Measurements from ENCODE around the gene EPS8L2.

Gene EPS8L2

GRCh38 chr11:693887-694562, 12.0 kb upstream of the EPS8L2 start:
- H3K4me3 ChIP-seq (ENCODE audit: low read depth in 1 of 2, low read length in 1 of 2) = peak overlapping the region; percentile 87 to 90
- H3K4me1 ChIP-seq (ENCODE audit: control insufficient read depth in 1 of 2, insufficient read depth in 1 of 2, low read depth in 1 of 2, low read length in 1 of 2) = peaks cover 33 to 36% of the 10 kb centered on the region in 2 experiments

DNA sequence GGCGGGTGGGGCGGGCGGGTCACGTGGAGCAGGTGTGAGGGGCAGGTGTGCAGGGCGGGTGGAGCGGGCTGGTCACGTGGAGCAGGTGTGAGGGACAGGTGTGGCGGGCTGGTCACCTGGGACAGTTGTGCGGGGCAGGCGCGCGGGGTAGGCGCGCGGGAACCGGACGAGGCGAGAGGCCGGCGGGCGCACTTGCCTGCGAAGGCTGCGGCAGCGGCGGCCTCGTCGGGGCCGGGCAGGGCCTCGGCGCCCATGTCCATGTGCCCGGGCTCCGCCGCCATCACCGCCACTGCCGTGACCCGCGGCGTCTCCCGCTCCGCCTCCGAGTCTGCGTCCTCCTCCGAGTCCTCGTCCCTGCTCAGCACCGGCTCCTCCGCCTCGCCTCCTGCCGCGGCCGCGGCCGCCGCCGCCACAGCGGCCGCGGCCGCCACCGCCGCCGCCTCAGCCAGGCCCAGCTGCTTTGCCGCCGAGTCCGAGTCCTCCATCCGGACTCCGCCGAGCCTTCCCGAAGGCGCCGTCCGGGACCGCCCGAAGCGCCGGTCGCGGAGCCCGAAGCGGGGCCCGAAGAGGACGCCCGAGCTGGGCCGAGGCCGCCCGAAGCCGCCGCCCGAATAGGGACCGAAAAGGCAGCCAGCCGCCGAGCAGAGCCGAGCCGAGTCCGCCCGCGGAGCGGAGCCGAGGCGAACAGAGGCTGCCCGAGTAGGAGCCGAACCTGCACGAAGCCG, 11.3 kb upstream of the EPS8L2 start, which contains the start of gene DEAF1:
TSS of gene DEAF1 (minus strand) at position 660 of the 725 bp plus-strand sequence. CDS start at position 485, 175 bp downstream.
- no peaks in the 10 kb centered on the region for H3K27me3 ChIP-seq
- peak within 1 kb of the TSS; percentile 87 to 90 for H3K4me3 ChIP-seq (ENCODE audit: low read depth in 1 of 2, low read length in 1 of 2)
- peaks cover 33 to 36% of the 10 kb centered on the region in 2 experiments for H3K4me1 ChIP-seq (ENCODE audit: control insufficient read depth in 1 of 2, insufficient read depth in 1 of 2, low read depth in 1 of 2, low read length in 1 of 2)
- peaks cover 8% of the 10 kb centered on the region for H3K36me3 ChIP-seq
- no peaks in the 10 kb centered on the region for H3K9me3 ChIP-seq
- H3K27ac ChIP-seq = peak within 1 kb of the TSS; percentile 98
- TF ChIP-seq, protein P1, sequence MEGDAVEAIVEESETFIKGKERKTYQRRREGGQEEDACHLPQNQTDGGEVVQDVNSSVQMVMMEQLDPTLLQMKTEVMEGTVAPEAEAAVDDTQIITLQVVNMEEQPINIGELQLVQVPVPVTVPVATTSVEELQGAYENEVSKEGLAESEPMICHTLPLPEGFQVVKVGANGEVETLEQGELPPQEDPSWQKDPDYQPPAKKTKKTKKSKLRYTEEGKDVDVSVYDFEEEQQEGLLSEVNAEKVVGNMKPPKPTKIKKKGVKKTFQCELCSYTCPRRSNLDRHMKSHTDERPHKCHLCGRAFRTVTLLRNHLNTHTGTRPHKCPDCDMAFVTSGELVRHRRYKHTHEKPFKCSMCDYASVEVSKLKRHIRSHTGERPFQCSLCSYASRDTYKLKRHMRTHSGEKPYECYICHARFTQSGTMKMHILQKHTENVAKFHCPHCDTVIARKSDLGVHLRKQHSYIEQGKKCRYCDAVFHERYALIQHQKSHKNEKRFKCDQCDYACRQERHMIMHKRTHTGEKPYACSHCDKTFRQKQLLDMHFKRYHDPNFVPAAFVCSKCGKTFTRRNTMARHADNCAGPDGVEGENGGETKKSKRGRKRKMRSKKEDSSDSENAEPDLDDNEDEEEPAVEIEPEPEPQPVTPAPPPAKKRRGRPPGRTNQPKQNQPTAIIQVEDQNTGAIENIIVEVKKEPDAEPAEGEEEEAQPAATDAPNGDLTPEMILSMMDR (IDR thresholded peaks at IDR 0.05) = peak; percentile 58

More at GRCh38 chr11:693887-694562, 12.0 kb upstream of the EPS8L2 start:
- no peaks in the 10 kb centered on the region for H3K27me3 ChIP-seq
- peaks cover 12% of the 10 kb centered on the region for H3K36me3 ChIP-seq
- H3K27ac ChIP-seq = peak overlapping the region; percentile 98
- TF ChIP-seq, protein P1 (IDR thresholded peaks at IDR 0.05) = no peak
- H3K9me3 ChIP-seq = no peaks in the 10 kb centered on the region

GRCh38 chr11:695288-695537, 10.8 kb upstream of the EPS8L2 start:
- TF ChIP-seq, protein P1 (IDR thresholded peaks at IDR 0.05) = no peak
- Histone ChIP-seq H3K4me1 (ENCODE audit: control insufficient read depth in 1 of 2, insufficient read depth in 1 of 2, low read depth in 1 of 2, low read length in 1 of 2) (peaks cover 33 to 36% of the 10 kb centered on the region in 2 experiments), H3K27ac (peak overlapping the region; percentile 98), H3K9me3 (no peaks in the 10 kb centered on the region), H3K4me3 (ENCODE audit: low read depth in 1 of 2, low read length in 1 of 2) (peak overlapping the region; percentile 87 to 90), H3K36me3 (peaks cover 12% of the 10 kb centered on the region), H3K27me3 (no peaks in the 10 kb centered on the region)

GRCh38 chr11:695538-696248, 10.3 kb upstream of the EPS8L2 start, which contains the start of gene TMEM80:
TMEM80 (plus strand) TSS chr11:695816; CDS start chr11:695828, 12 bp downstream.
- no peaks in the 10 kb centered on the region for H3K27me3 ChIP-seq
- TF ChIP-seq, protein P1 (IDR thresholded peaks at IDR 0.05) = peak; percentile 65
- H3K4me1 ChIP-seq (ENCODE audit: control insufficient read depth in 1 of 2, insufficient read depth in 1 of 2, low read depth in 1 of 2, low read length in 1 of 2) = peaks cover 33 to 36% of the 10 kb centered on the region in 2 experiments
- H3K9me3 ChIP-seq = no peaks in the 10 kb centered on the region
- H3K27ac ChIP-seq = peak within 1 kb of the TSS; percentile 98
- H3K36me3 ChIP-seq = peaks cover 15% of the 10 kb centered on the region
- peak within 1 kb of the TSS; percentile 87 to 90 for H3K4me3 ChIP-seq (ENCODE audit: low read depth in 1 of 2, low read length in 1 of 2)

DNA sequence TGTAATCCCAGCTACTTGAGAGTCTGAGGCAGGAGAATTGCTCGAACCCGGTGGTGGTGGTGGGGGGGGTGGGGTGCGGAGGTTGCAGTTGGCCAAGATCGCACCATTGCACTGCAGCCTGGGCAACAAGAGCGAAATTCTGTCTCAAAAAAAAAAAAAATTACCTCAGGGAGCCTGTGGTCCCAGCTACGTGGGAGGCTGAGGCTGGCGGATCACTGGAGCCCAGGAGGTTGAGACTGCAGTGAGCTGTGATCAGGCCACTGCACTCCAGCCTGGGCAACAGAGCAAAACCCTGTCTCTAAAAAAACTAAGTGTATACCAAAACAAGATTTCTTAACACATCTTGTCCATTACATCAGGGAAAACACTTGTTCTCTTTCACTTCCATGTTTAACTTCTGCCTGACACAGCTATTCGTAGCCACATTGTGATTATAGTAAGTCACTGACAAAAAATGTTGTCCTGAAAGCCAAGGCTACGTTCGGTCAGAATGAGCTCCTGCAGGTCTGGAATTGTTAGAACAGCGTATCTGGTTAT, 9.0 kb upstream of the EPS8L2 start:
- peak overlapping the region; percentile 98 for H3K27ac ChIP-seq
- TF ChIP-seq, protein P1 (IDR thresholded peaks at IDR 0.05) = no peak
- no peaks in the 10 kb centered on the region for H3K9me3 ChIP-seq
- no peaks in the 10 kb centered on the region for H3K27me3 ChIP-seq
- H3K4me1 ChIP-seq (ENCODE audit: control insufficient read depth in 1 of 2, insufficient read depth in 1 of 2, low read depth in 1 of 2, low read length in 1 of 2) = peaks cover 33 to 36% of the 10 kb centered on the region in 2 experiments
- peaks cover 19% of the 10 kb centered on the region for H3K36me3 ChIP-seq
- H3K4me3 ChIP-seq (ENCODE audit: low read depth in 1 of 2, low read length in 1 of 2) = peak overlapping the region; percentile 14 to 90

Measured in neutrophil (primary cell).